K562 (cell line): ENCODE measurements around the gene ACER1. TPM values are rescaled to one million over a fixed set of nuclear protein-coding genes. Genes with fewer than 3 reads are reported as not detected.

ENCODE experiments used
- BCOR ChIP-seq: fragments of 450-650 bp; IDR thresholded peaks from 2 replicates; pipeline ENCODE4 v1.6.1; 2016
- HDGF ChIP-seq: fragments of 450-650 bp; IDR thresholded peaks from 2 replicates; pipeline ENCODE4 v1.6.1; 2016
- LARP7 ChIP-seq: fragments of 450-650 bp; IDR thresholded peaks from 2 replicates; pipeline ENCODE4 v1.6.1; 2016
- RBBP5 ChIP-seq: fragments of 200-600 bp; sonication (generic); IDR thresholded peaks from 2 replicates; pipeline ENCODE4 v1.6.1; 2012; ENCODE audit warnings: borderline replicate concordance, mild to moderate bottlenecking, low read length, control low read depth, inconsistent platforms; ENCODE audit not compliant: insufficient read depth, poor library complexity, severe bottlenecking
- TEAD1 ChIP-seq, 2 experiments: fragments of 450-650 bp in 1 of 2; sonication (generic) in 1 of 2; formaldehyde crosslinking; IDR thresholded peaks; 2 replicates each; pipeline versions ENCODE4 v1.4.0 to v1.8.0; 2020 to 2022; ENCODE audit warnings: mild to moderate bottlenecking in 2 of 2, missing genetic modification reagents in 1 of 2
- YY1 ChIP-seq, 3 experiments: IDR thresholded peaks; 2 replicates each; pipeline ENCODE4 v1.6.1; 2011; ENCODE audit warnings: low read length in 2 of 3, mild to moderate bottlenecking in 2 of 3, moderate library complexity in 2 of 3, borderline replicate concordance in 1 of 3, control low read depth in 1 of 3, low read depth in 1 of 3; ENCODE audit not compliant: insufficient read depth in 3 of 3, insufficient replicate concordance in 2 of 3, control insufficient read depth in 1 of 3, insufficient read length in 1 of 3; ENCODE audit errors: extremely low read depth in 1 of 3
- polyA plus RNA-seq, 8 experiments: library from polyadenylated mRNA; depleted of rRNA in 4 of 8; stranded (reverse) in 5 of 8; unstranded in 3 of 8; fragments of >200 nt; fragmentation: Nextera tagmentation in 2 of 8; fragmentation: Illumina TruSeq in 1 of 8; extraction: Ambion mirVana in 2 of 8; extraction: Trizol in 1 of 8; gene quantifications; 2 replicates each; pipeline versions ENCODE4 v1.2.1 to v1.2.3, GENCODE V29; 2011 to 2014; ENCODE audit warnings: inconsistent platforms in 1 of 8, missing spikeins in 1 of 8
- total RNA-seq, 7 experiments: library from RNA; depleted of rRNA in 6 of 7; stranded (reverse); fragments of >200 nt in 6 of 7; fragmentation: Illumina TruSeq in 2 of 7; extraction: Trizol in 2 of 7; gene quantifications; 2 replicates each; pipeline versions ENCODE4 v1.2.1 to v1.2.3, GENCODE V29; 2011 to 2021; ENCODE audit warnings: low replicate concordance in 1 of 7
- TF ChIP-seq, protein P1 (sequence below): fragments of 450-650 bp; IDR thresholded peaks from 2 replicates; pipeline ENCODE4 v1.6.1; 2016; ENCODE audit warnings: low read depth
- TF ChIP-seq, protein P2 (sequence below), 2 experiments: fragments of 450-650 bp; conservative IDR thresholded peaks; 2 replicates each; pipeline ENCODE4 v1.6.1; 2017; ENCODE audit warnings: mild to moderate bottlenecking in 2 of 2, moderate library complexity in 2 of 2
- TF ChIP-seq, protein P3 (sequence below): sonication (generic); formaldehyde crosslinking; IDR thresholded peaks from 2 replicates; pipeline ENCODE4 v1.8.0; 2022; ENCODE audit warnings: missing genetic modification reagents, mild to moderate bottlenecking, borderline replicate concordance
- TF ChIP-seq, protein P4 (sequence below): fragments of 250-450 bp; sonication (Bioruptor Pico); IDR thresholded peaks from 2 replicates; pipeline ENCODE4 v1.8.0; 2021; ENCODE audit warnings: moderate library complexity, mild to moderate bottlenecking, inconsistent platforms
- TF ChIP-seq, protein P5 (sequence below): fragments of 450-650 bp; IDR thresholded peaks from 2 replicates; pipeline ENCODE4 v1.6.1; 2016; ENCODE audit warnings: borderline replicate concordance

ACER1 gene
- total and polyA plus RNA-seq, 9 of the 15 experiments (the other 6 are each of a cell fraction or from before 2014, with no cell fraction given): not detected

DNA sequence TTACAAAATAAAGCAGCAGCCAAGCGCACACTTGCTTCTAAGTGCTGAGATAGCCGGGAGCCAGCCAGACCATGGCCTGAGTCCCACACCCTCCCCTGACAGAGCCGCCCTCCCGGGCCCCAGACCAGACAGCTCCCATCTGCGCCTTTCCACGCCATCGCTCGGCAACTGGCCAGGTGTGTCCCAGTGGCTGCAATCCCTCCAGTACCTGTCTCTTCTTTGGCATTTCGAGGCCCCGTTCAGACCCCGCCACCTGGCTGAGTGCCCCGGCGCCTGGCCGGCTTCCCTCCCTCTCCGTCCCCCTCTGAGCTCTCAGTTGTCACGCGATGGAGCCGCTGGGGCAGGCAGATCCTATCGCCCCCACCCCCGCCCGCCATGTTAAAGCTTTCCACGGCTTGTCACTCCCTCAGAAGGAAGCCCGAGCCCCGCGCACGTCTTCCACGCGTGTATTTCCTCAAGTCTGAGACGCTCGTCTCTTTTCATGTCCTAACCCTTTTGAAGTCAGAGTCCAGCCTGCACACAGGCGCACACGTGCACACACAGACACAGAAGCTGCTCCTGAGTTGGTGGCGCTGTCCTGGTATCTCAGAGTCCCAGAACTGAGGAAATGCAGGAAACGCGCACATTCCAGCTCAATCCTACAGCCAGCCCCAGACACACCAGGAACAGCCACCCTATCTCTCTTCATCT lies 61.5 kb downstream of the ACER1 start (continued):
- TF ChIP-seq, protein P1, sequence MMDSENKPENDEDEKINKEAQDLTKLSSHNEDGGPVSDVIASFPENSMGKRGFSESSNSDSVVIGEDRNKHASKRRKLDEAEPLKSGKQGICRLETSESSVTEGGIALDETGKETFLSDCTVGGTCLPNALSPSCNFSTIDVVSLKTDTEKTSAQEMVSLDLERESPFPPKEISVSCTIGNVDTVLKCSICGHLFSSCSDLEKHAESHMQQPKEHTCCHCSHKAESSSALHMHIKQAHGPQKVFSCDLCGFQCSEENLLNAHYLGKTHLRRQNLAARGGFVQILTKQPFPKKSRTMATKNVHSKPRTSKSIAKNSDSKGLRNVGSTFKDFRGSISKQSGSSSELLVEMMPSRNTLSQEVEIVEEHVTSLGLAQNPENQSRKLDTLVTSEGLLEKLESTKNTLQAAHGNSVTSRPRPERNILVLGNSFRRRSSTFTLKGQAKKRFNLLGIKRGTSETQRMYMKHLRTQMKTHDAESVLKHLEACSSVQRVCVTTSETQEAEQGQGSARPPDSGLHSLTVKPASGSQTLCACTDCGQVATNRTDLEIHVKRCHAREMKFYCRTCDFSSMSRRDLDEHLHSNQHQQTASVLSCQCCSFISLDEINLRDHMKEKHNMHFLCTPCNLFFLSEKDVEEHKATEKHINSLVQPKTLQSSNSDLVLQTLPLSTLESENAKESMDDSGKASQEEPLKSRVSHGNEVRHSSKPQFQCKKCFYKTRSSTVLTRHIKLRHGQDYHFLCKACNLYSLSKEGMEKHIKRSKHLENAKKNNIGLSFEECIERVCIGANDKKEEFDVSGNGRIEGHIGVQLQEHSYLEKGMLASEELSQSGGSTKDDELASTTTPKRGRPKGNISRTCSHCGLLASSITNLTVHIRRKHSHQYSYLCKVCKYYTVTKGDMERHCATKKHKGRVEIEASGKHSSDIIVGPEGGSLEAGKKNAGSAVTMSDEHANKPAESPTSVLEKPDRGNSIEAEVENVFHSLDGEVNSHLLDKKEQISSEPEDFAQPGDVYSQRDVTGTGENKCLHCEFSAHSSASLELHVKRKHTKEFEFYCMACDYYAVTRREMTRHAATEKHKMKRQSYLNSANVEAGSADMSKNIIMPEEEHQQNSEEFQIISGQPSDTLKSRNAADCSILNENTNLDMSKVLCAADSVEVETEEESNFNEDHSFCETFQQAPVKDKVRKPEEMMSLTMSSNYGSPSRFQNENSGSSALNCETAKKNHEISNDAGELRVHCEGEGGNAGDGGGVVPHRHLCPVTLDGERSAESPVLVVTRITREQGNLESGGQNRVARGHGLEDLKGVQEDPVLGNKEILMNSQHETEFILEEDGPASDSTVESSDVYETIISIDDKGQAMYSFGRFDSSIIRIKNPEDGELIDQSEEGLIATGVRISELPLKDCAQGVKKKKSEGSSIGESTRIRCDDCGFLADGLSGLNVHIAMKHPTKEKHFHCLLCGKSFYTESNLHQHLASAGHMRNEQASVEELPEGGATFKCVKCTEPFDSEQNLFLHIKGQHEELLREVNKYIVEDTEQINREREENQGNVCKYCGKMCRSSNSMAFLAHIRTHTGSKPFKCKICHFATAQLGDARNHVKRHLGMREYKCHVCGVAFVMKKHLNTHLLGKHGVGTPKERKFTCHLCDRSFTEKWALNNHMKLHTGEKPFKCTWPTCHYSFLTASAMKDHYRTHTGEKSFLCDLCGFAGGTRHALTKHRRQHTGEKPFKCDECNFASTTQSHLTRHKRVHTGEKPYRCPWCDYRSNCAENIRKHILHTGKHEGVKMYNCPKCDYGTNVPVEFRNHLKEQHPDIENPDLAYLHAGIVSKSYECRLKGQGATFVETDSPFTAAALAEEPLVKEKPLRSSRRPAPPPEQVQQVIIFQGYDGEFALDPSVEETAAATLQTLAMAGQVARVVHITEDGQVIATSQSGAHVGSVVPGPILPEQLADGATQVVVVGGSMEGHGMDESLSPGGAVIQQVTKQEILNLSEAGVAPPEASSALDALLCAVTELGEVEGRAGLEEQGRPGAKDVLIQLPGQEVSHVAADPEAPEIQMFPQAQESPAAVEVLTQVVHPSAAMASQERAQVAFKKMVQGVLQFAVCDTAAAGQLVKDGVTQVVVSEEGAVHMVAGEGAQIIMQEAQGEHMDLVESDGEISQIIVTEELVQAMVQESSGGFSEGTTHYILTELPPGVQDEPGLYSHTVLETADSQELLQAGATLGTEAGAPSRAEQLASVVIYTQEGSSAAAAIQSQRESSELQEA: no peak
- TF ChIP-seq, protein P2, sequence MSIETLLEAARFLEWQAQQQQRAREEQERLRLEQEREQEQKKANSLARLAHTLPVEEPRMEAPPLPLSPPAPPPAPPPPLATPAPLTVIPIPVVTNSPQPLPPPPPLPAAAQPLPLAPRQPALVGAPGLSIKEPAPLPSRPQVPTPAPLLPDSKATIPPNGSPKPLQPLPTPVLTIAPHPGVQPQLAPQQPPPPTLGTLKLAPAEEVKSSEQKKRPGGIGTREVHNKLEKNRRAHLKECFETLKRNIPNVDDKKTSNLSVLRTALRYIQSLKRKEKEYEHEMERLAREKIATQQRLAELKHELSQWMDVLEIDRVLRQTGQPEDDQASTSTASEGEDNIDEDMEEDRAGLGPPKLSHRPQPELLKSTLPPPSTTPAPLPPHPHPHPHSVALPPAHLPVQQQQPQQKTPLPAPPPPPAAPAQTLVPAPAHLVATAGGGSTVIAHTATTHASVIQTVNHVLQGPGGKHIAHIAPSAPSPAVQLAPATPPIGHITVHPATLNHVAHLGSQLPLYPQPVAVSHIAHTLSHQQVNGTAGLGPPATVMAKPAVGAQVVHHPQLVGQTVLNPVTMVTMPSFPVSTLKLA (conservative IDR thresholded peaks at IDR 0.05): peak; percentile 85 to 86
- TF ChIP-seq, protein P3, sequence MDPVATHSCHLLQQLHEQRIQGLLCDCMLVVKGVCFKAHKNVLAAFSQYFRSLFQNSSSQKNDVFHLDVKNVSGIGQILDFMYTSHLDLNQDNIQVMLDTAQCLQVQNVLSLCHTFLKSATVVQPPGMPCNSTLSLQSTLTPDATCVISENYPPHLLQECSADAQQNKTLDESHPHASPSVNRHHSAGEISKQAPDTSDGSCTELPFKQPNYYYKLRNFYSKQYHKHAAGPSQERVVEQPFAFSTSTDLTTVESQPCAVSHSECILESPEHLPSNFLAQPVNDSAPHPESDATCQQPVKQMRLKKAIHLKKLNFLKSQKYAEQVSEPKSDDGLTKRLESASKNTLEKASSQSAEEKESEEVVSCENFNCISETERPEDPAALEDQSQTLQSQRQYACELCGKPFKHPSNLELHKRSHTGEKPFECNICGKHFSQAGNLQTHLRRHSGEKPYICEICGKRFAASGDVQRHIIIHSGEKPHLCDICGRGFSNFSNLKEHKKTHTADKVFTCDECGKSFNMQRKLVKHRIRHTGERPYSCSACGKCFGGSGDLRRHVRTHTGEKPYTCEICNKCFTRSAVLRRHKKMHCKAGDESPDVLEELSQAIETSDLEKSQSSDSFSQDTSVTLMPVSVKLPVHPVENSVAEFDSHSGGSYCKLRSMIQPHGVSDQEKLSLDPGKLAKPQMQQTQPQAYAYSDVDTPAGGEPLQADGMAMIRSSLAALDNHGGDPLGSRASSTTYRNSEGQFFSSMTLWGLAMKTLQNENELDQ (CRISPR knock-in tag): no peak
- peak in 2 of 3 experiments; percentile 32 to 53 for TF ChIP-seq YY1 (IDR thresholded peaks at IDR 0.05; ENCODE audit: borderline replicate concordance in 1 of 3, control insufficient read depth in 1 of 3, extremely low read depth in 1 of 3, insufficient read depth in 3 of 3, insufficient read length in 1 of 3, insufficient replicate concordance in 2 of 3, low read depth in 1 of 3, low read length in 2 of 3)
- TF ChIP-seq, protein P4, sequence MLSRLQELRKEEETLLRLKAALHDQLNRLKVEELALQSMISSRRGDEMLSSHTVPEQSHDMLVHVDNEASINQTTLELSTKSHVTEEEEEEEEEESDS: no peak
- TF ChIP-seq HDGF: no peak
- TF ChIP-seq TEAD1 (CRISPR knock-in tag; IDR thresholded peaks at IDR 0.05): no peak
- TF ChIP-seq BCOR: 0 out of 2 replicates have a peak, but pooled peaks have one; percentile 38
- TF ChIP-seq, protein P5, sequence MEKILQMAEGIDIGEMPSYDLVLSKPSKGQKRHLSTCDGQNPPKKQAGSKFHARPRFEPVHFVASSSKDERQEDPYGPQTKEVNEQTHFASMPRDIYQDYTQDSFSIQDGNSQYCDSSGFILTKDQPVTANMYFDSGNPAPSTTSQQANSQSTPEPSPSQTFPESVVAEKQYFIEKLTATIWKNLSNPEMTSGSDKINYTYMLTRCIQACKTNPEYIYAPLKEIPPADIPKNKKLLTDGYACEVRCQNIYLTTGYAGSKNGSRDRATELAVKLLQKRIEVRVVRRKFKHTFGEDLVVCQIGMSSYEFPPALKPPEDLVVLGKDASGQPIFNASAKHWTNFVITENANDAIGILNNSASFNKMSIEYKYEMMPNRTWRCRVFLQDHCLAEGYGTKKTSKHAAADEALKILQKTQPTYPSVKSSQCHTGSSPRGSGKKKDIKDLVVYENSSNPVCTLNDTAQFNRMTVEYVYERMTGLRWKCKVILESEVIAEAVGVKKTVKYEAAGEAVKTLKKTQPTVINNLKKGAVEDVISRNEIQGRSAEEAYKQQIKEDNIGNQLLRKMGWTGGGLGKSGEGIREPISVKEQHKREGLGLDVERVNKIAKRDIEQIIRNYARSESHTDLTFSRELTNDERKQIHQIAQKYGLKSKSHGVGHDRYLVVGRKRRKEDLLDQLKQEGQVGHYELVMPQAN: peak; percentile 89
- TF ChIP-seq LARP7: no peak
- TF ChIP-seq RBBP5: peak; percentile 37
